MM.1S (cell line): Measurements from ENCODE around the gene BPI.

Experiments
- DNase-seq: peaks from one replicate; pipeline ENCODE4 v3.0.0-alpha.2; 2015
- H2AFZ ChIP-seq: fragments of 300-600 bp; sonication (generic); 2 replicates; pipeline ENCODE4 v1.6.0; 2016; ENCODE audit warnings: antibody characterized with exemption, low read length
- H3F3A ChIP-seq: fragments of 300-600 bp; sonication (generic); 2 replicates; pipeline ENCODE4 v1.6.1; 2016; ENCODE audit warnings: mild to moderate bottlenecking, antibody characterized with exemption, low read length, moderate library complexity, mixed read lengths; ENCODE audit not compliant: insufficient read depth
- H3K27ac ChIP-seq: fragments of 300-600 bp; sonication (generic); 2 replicates; pipeline ENCODE4 v1.5.1; 2016; ENCODE audit warnings: mild to moderate bottlenecking, low read length
- H3K27me3 ChIP-seq: fragments of 300-600 bp; sonication (generic); replicated peaks from 2 replicates; pipeline ENCODE4 v1.6.0; 2016; ENCODE audit warnings: low read length; ENCODE audit not compliant: insufficient read depth
- H3K36me3 ChIP-seq: fragments of 300-600 bp; sonication (generic); replicated peaks from 2 replicates; pipeline ENCODE4 v1.6.1; 2016; ENCODE audit warnings: mild to moderate bottlenecking, low read length, mixed read lengths; ENCODE audit not compliant: insufficient read depth
- H3K4me1 ChIP-seq: fragments of 300-600 bp; sonication (generic); 2 replicates; pipeline ENCODE4 v1.6.1; 2016; ENCODE audit warnings: low read length, mixed read lengths
- H3K4me2 ChIP-seq: fragments of 300-600 bp; sonication (generic); 2 replicates; pipeline ENCODE4 v1.6.0; 2016; ENCODE audit warnings: low read depth, low read length
- H3K4me3 ChIP-seq: fragments of 300-600 bp; sonication (generic); 2 replicates; pipeline ENCODE4 v1.5.1; 2016; ENCODE audit warnings: low read length, mixed read lengths
- H3K79me2 ChIP-seq: fragments of 300-600 bp; sonication (generic); 2 replicates; pipeline ENCODE4 v1.6.1; 2016; ENCODE audit warnings: mixed run types, low read length, mixed read lengths
- H3K9ac ChIP-seq: fragments of 300-600 bp; sonication (generic); 2 replicates; pipeline ENCODE4 v1.6.1; 2016; ENCODE audit warnings: low read length, mixed read lengths
- H3K9me2 ChIP-seq: fragments of 300-600 bp; sonication (generic); replicated peaks from 2 replicates; pipeline ENCODE4 v1.6.1; 2016; ENCODE audit warnings: mild to moderate bottlenecking, low read length, mixed read lengths; ENCODE audit not compliant: insufficient read depth
- H3K9me3 ChIP-seq: fragments of 300-600 bp; sonication (generic); replicated peaks from 2 replicates; pipeline ENCODE4 v1.6.1; 2016; ENCODE audit warnings: mild to moderate bottlenecking, low read length, mixed read lengths; ENCODE audit not compliant: insufficient read depth
- H4K20me1 ChIP-seq: fragments of 300-600 bp; sonication (generic); 2 replicates; pipeline ENCODE4 v1.6.1; 2016; ENCODE audit warnings: mild to moderate bottlenecking, low read length, moderate library complexity, mixed read lengths; ENCODE audit not compliant: insufficient read depth
- CTCF ChIP-seq: fragments of 300-600 bp; sonication (generic); IDR thresholded peaks from 2 replicates; pipeline ENCODE4 v1.5.1; 2016; ENCODE audit warnings: antibody characterized with exemption, low read length, mixed read lengths
- EZH2 ChIP-seq: fragments of 300-600 bp; sonication (generic); optimal IDR thresholded peaks from 2 replicates; pipeline ENCODE3; 2017; ENCODE audit warnings: low read depth, mild to moderate bottlenecking, antibody characterized with exemption, low read length, mixed read lengths
- EZH2phosphoT487 ChIP-seq: fragments of 300-600 bp; sonication (generic); IDR thresholded peaks from 2 replicates; pipeline ENCODE4 v1.6.1; 2018; ENCODE audit warnings: antibody characterized with exemption, low read length

The BPI gene

GRCh38 chr20:38340693-38341092 is 36.7 kb downstream of the BPI start:
- H3K27me3 ChIP-seq, result no peaks in the 10 kb centered on the region
- H3K9me3 ChIP-seq, result no peaks in the 10 kb centered on the region
- H3K4me2 ChIP-seq, result no peak overlapping the region
- H3K27ac ChIP-seq, result no peak overlapping the region
- no peaks in the 10 kb centered on the region for H3K4me1 ChIP-seq
- H2AFZ ChIP-seq, result no peak overlapping the region
- H3K4me3 ChIP-seq, result no peak overlapping the region
- TF ChIP-seq EZH2phosphoT487 (no peak), EZH2 (no peak), CTCF (no peak)
- no peaks in the 10 kb centered on the region for H3K9me2 ChIP-seq
- H3K36me3 ChIP-seq, result no peaks in the 10 kb centered on the region
- DNase-seq, result no peak
- no peaks in the 10 kb centered on the region for H3K79me2 ChIP-seq
- H3K9ac ChIP-seq, result no peak overlapping the region
- no peaks in the 10 kb centered on the region for H3F3A ChIP-seq
- H4K20me1 ChIP-seq, result no peaks in the 10 kb centered on the region

- Histone ChIP-seq H3K4me1 (no peaks in the 10 kb centered on the region), H3K79me2 (no peaks in the 10 kb centered on the region), H3K27ac (no peak overlapping the region), H3F3A (no peaks in the 10 kb centered on the region), H3K36me3 (no peaks in the 10 kb centered on the region), H3K4me3 (no peak overlapping the region), H3K9ac (no peak overlapping the region), H2AFZ (no peak overlapping the region), H3K4me2 (no peak overlapping the region), H3K9me3 (no peaks in the 10 kb centered on the region), H4K20me1 (no peaks in the 10 kb centered on the region), H3K9me2 (no peaks in the 10 kb centered on the region), H3K27me3 (no peaks in the 10 kb centered on the region)
- DNase-seq, result no peak
- TF ChIP-seq EZH2phosphoT487 (no peak), CTCF (no peak), EZH2 (no peak)
Measured at GRCh38 chr20:38342216-38342615, 38.3 kb downstream of the BPI start.

GRCh38 chr20:38342713-38343310 is 38.9 kb downstream of the BPI start:
- no peak for DNase-seq
- Histone ChIP-seq H3K9me2 (no peaks in the 10 kb centered on the region), H2AFZ (no peak overlapping the region), H3K4me3 (no peak overlapping the region), H3K36me3 (no peaks in the 10 kb centered on the region), H3K27me3 (no peaks in the 10 kb centered on the region), H3K9ac (no peak overlapping the region), H3K79me2 (no peaks in the 10 kb centered on the region), H3F3A (no peaks in the 10 kb centered on the region), H3K9me3 (no peaks in the 10 kb centered on the region), H3K4me2 (no peak overlapping the region), H3K4me1 (no peaks in the 10 kb centered on the region), H4K20me1 (no peaks in the 10 kb centered on the region), H3K27ac (no peak overlapping the region)
- TF ChIP-seq EZH2, result no peak
- TF ChIP-seq CTCF, result no peak
- TF ChIP-seq EZH2phosphoT487, result no peak
